H1 (cell line): ENCODE data around the gene ZNF768. TPM values are rescaled to one million over a fixed set of nuclear protein-coding genes. Genes with fewer than 3 reads are reported as not detected.

Experiments used
- BCL11A ChIP-seq, 2 experiments: IDR thresholded peaks; one replicate each; pipeline ENCODE4 v1.6.1; 2011; ENCODE audit warnings: low read depth in 2 of 2, low read length in 2 of 2, mild to moderate bottlenecking in 2 of 2
- BRCA1 ChIP-seq: IDR thresholded peaks from 2 replicates; pipeline ENCODE4 v1.6.1; 2012; ENCODE audit warnings: low read depth, low read length, improper control_type of control experiment
- CBX5 ChIP-seq: fragments of 300-800, 300-1000 bp; sonication (generic); IDR thresholded peaks from 2 replicates; pipeline ENCODE4 v1.7.1; 2016; ENCODE audit warnings: antibody characterized with exemption, low read length, low read depth
- CBX8 ChIP-seq: fragments of 300-800, 300-1000 bp; sonication (generic); IDR thresholded peaks from 2 replicates; pipeline ENCODE4 v1.7.1; 2016; ENCODE audit warnings: low read depth, low read length, borderline replicate concordance
- CTCF ChIP-seq, 3 experiments: IDR thresholded peaks; 1 replicate in 2 of 3; 2 replicates in 1 of 3; pipeline versions ENCODE4 v1.5.1 to v1.6.1; 2011; ENCODE audit warnings: low read length in 3 of 3, mild to moderate bottlenecking in 3 of 3, inconsistent platforms in 2 of 3, low read depth in 1 of 3, moderate library complexity in 1 of 3; ENCODE audit not compliant: insufficient read depth in 1 of 3; ENCODE audit errors: control extremely low read depth in 1 of 3
- EZH2 ChIP-seq: fragments of 200-600 bp; sonication (generic); IDR thresholded peaks from 2 replicates; pipeline ENCODE4 v1.7.1; 2012; ENCODE audit warnings: low read depth, mild to moderate bottlenecking, moderate library complexity, low read length, inconsistent platforms; ENCODE audit not compliant: severe bottlenecking
- FOSL1 ChIP-seq: IDR thresholded peaks from 2 replicates; pipeline ENCODE4 v1.6.1; 2011; ENCODE audit warnings: mild to moderate bottlenecking, low read depth, low read length, moderate library complexity; ENCODE audit not compliant: insufficient read depth
- HDAC2 ChIP-seq, 2 experiments: fragments of 300-600 bp in 1 of 2; sonication (generic) in 1 of 2; IDR thresholded peaks; 2 replicates each; pipeline ENCODE4 v1.6.1; 2011 to 2012; ENCODE audit warnings: low read depth in 2 of 2, low read length in 2 of 2, mild to moderate bottlenecking in 2 of 2, moderate library complexity in 2 of 2, borderline replicate concordance in 1 of 2, inconsistent platforms in 1 of 2
- HDAC6 ChIP-seq: IDR thresholded peaks from one replicate; pipeline ENCODE4 v1.7.1; 2012; ENCODE audit warnings: low read depth, mild to moderate bottlenecking, inconsistent platforms, low read length, moderate library complexity
- KDM4A ChIP-seq: IDR thresholded peaks from one replicate; pipeline ENCODE4 v1.7.1; 2012; ENCODE audit warnings: low read depth, mild to moderate bottlenecking, moderate library complexity, low read length, inconsistent platforms; ENCODE audit not compliant: severe bottlenecking
- KDM5A ChIP-seq: fragments of 200-600 bp; IDR thresholded peaks from 2 replicates; pipeline ENCODE4 v1.7.1; 2012; ENCODE audit warnings: mild to moderate bottlenecking, low read length, inconsistent platforms, mixed read lengths
- MAFK ChIP-seq: IDR thresholded peaks from 2 replicates; pipeline ENCODE4 v1.6.1; 2012; ENCODE audit warnings: low read depth, mild to moderate bottlenecking, improper control_type of control experiment, low read length
- NANOG ChIP-seq: IDR thresholded peaks from 2 replicates; pipeline ENCODE4 v1.6.1; 2011; ENCODE audit warnings: low read length, low read depth, mild to moderate bottlenecking, inconsistent platforms; ENCODE audit not compliant: insufficient read depth, poor library complexity, severe bottlenecking
- RBBP5 ChIP-seq: IDR thresholded peaks from 2 replicates; pipeline ENCODE4 v1.7.1; 2012; ENCODE audit warnings: low read depth, mild to moderate bottlenecking, inconsistent platforms, low read length, moderate library complexity, borderline replicate concordance
- SIX5 ChIP-seq: IDR thresholded peaks from 2 replicates; pipeline ENCODE4 v1.6.1; 2011; ENCODE audit warnings: mild to moderate bottlenecking, low read depth, low read length
- SRF ChIP-seq: IDR thresholded peaks from 2 replicates; pipeline ENCODE4 v1.6.1; 2011; ENCODE audit warnings: mild to moderate bottlenecking, low read depth, low read length, moderate library complexity
- TBP ChIP-seq: IDR thresholded peaks from 2 replicates; pipeline ENCODE4 v1.6.1; 2011; ENCODE audit warnings: low read depth, low read length, improper control_type of control experiment
- TEAD4 ChIP-seq: IDR thresholded peaks from 2 replicates; pipeline ENCODE4 v1.6.1; 2012; ENCODE audit warnings: low read depth, low read length, inconsistent platforms, mixed read lengths
- YY1 ChIP-seq: IDR thresholded peaks from 2 replicates; pipeline ENCODE4 v1.6.1; 2011; ENCODE audit warnings: low read depth, mild to moderate bottlenecking, low read length
- polyA plus RNA-seq, 7 experiments: library from polyadenylated mRNA; depleted of rRNA in 3 of 7; stranded (reverse) in 5 of 7; unstranded in 2 of 7; fragments of >200 nt in 5 of 7; fragments of 200-250 nt in 2 of 7; gene quantifications; 1 replicate in 5 of 7; 2 replicates in 1 of 7; 4 replicates in 1 of 7; pipeline versions ENCODE4 v1.2.1 to v1.2.3, GENCODE V29; 2011 to 2013; ENCODE audit warnings: missing spikeins in 2 of 7, mixed read lengths in 2 of 7
- total RNA-seq: library from RNA; stranded (reverse); fragmentation: NEBNext Ultra II Directional; extraction: Animal tissue kit (Norgen Biotek cat#: 25700); gene quantifications from 2 replicates; pipeline ENCODE4 v1.2.1, GENCODE V29; 2021

Gene ZNF768
- total and polyA plus RNA-seq, 2 of the 8 experiments (the other 6 are each of a cell fraction or from before 2014, with no cell fraction given): 36.1 to 47.7 TPM

- TF ChIP-seq CBX8: no peak
- no peak for TF ChIP-seq SIX5
- no peak for TF ChIP-seq BRCA1
- TF ChIP-seq EZH2: no peak
- TF ChIP-seq MAFK: no peak
- TF ChIP-seq TBP: peak; percentile 44
- no peak for TF ChIP-seq TEAD4
- TF ChIP-seq CTCF (IDR thresholded peaks at IDR 0.05; ENCODE audit: control extremely low read depth in 1 of 3, insufficient read depth in 1 of 3, low read depth in 1 of 3, low read length in 3 of 3): peak in 2 of 3 experiments; percentile 19 to 25; a peak in 2 of 4 replicates
- no peak for TF ChIP-seq NANOG
- TF ChIP-seq HDAC6: no peak
- TF ChIP-seq YY1: peak; percentile 49
- peak; percentile 30 for TF ChIP-seq RBBP5
- TF ChIP-seq HDAC2 (IDR thresholded peaks at IDR 0.05; ENCODE audit: borderline replicate concordance in 1 of 2, low read depth in 2 of 2, low read length in 2 of 2): no peak
- no peak for TF ChIP-seq SRF
- TF ChIP-seq FOSL1: no peak
- no peak for TF ChIP-seq KDM5A
- TF ChIP-seq BCL11A (IDR thresholded peaks at IDR 0.05; ENCODE audit: low read depth in 2 of 2, low read length in 2 of 2): no peak
- peak; percentile 73 for TF ChIP-seq KDM4A
- no peak for TF ChIP-seq CBX5
Measured at GRCh38 chr16:30526823-30527634, 663 bp upstream of the ZNF768 start (continued).
